Stomach smooth muscle (tissue), 2 donors: ENCODE measurements around the gene LIPA.
A peak's percentile ranks its signal among the peaks of the same experiment; 100 is the strongest.

Experiments used
- H3K27ac ChIP-seq: one replicate; pipeline ENCODE4 v1.7.0; 2013; ENCODE audit warnings: mild to moderate bottlenecking, low read length, inconsistent platforms
- H3K27me3 ChIP-seq, 2 donors: one replicate each; pipeline ENCODE4 v1.7.0; 2013; ENCODE audit warnings: low read length in 2 of 2; ENCODE audit not compliant: insufficient read depth in 2 of 2, control insufficient read depth in 1 of 2
- H3K36me3 ChIP-seq, 2 donors: one replicate each; pipeline ENCODE4 v1.7.0; 2013; ENCODE audit warnings: low read length in 2 of 2; ENCODE audit not compliant: control insufficient read depth in 2 of 2, insufficient read depth in 2 of 2
- H3K4me1 ChIP-seq: one replicate; pipeline ENCODE4 v1.7.0; 2013; ENCODE audit warnings: low read length; ENCODE audit not compliant: control insufficient read depth, insufficient read depth
- H3K4me3 ChIP-seq, 2 donors: one replicate each; pipeline ENCODE4 v1.7.0; 2013; ENCODE audit warnings: low read length in 2 of 2
- H3K9ac ChIP-seq, 2 donors: one replicate each; pipeline ENCODE4 v1.7.0; 2013; ENCODE audit warnings: low read length in 2 of 2, mild to moderate bottlenecking in 1 of 2
- H3K9me3 ChIP-seq, 2 donors: one replicate each; pipeline ENCODE4 v1.7.0; 2013; ENCODE audit warnings: low read length in 2 of 2; ENCODE audit not compliant: control insufficient read depth in 2 of 2
- donor health status: healthy.
- donor health status: Pancreatic carcinoma.

LIPA gene

GRCh38 chr10:89221919-89222318 is 29.7 kb downstream of the LIPA start:
- no peak overlapping the region for H3K9ac ChIP-seq
- H3K4me1 ChIP-seq, result no peaks in the 10 kb centered on the region
- H3K9me3 ChIP-seq, result no peaks in the 10 kb centered on the region
- no peak overlapping the region for H3K4me3 ChIP-seq
- no peak overlapping the region for H3K27ac ChIP-seq
- H3K36me3 ChIP-seq, result peaks cover 6 to 9% of the 10 kb centered on the region in 2 donors
- H3K27me3 ChIP-seq, result no peaks in the 10 kb centered on the region

GRCh38 chr10:89219513-89220218 is 31.9 kb downstream of the LIPA start:
- H3K27ac ChIP-seq, result no peak overlapping the region

GRCh38 chr10:89217057-89217990 is 34.3 kb downstream of the LIPA start:
- H3K4me3 ChIP-seq, result peak overlapping the region in 1 of 2 donors; percentile 0
- no peak overlapping the region for H3K9ac ChIP-seq

More at GRCh38 chr10:89219513-89220218, 31.9 kb downstream of the LIPA start:
- peak overlapping the region in 1 of 2 donors; percentile 13 for H3K9ac ChIP-seq
- H3K36me3 ChIP-seq, result peaks cover 8% of the 10 kb centered on the region in 2 donors
- no peak overlapping the region for H3K4me3 ChIP-seq
- H3K27me3 ChIP-seq, result no peaks in the 10 kb centered on the region
- H3K4me1 ChIP-seq, result no peaks in the 10 kb centered on the region
- H3K9me3 ChIP-seq, result no peaks in the 10 kb centered on the region

GRCh38 chr10:89216056-89216455 is 35.5 kb downstream of the LIPA start:
- H3K9ac ChIP-seq, result no peak overlapping the region
- no peak overlapping the region for H3K27ac ChIP-seq

More at GRCh38 chr10:89217057-89217990, 34.3 kb downstream of the LIPA start:
- Histone ChIP-seq H3K27ac (no peak overlapping the region), H3K9me3 (no peaks in the 10 kb centered on the region), H3K4me1 (no peaks in the 10 kb centered on the region), H3K27me3 (no peaks in the 10 kb centered on the region), H3K36me3 (peaks cover 6 to 8% of the 10 kb centered on the region in 2 donors)

GRCh38 chr10:89215511-89215910 is 36.1 kb downstream of the LIPA start:
- Histone ChIP-seq H3K36me3 (peaks cover 6 to 8% of the 10 kb centered on the region in 2 donors), H3K4me3 (no peak overlapping the region), H3K27ac (no peak overlapping the region), H3K4me1 (no peaks in the 10 kb centered on the region), H3K27me3 (no peaks in the 10 kb centered on the region), H3K9ac (no peak overlapping the region), H3K9me3 (no peaks in the 10 kb centered on the region)

More at GRCh38 chr10:89216056-89216455, 35.5 kb downstream of the LIPA start:
- Histone ChIP-seq H3K4me1 (no peaks in the 10 kb centered on the region), H3K27me3 (no peaks in the 10 kb centered on the region), H3K9me3 (no peaks in the 10 kb centered on the region), H3K4me3 (no peak overlapping the region), H3K36me3 (peaks cover 6 to 8% of the 10 kb centered on the region in 2 donors)

- Histone ChIP-seq H3K9ac (no peak overlapping the region), H3K27me3 (peaks cover 0 to 3% of the 10 kb centered on the region in 2 donors), H3K27ac (no peak overlapping the region), H3K4me3 (no peak overlapping the region), H3K4me1 (no peaks in the 10 kb centered on the region), H3K36me3 (peaks cover 3 to 5% of the 10 kb centered on the region in 2 donors), H3K9me3 (no peaks in the 10 kb centered on the region)
These were observed 36.9 kb downstream of the LIPA start for GRCh38 chr10:89214566-89215165.

GRCh38 chr10:89213191-89213808 is 38.3 kb downstream of the LIPA start:
- peaks cover 2% of the 10 kb centered on the region for H3K4me1 ChIP-seq
- no peak overlapping the region for H3K27ac ChIP-seq
- peaks cover 3% of the 10 kb centered on the region in 2 donors for H3K36me3 ChIP-seq
- H3K4me3 ChIP-seq, result no peak overlapping the region
- no peaks in the 10 kb centered on the region for H3K9me3 ChIP-seq
- H3K27me3 ChIP-seq, result peaks cover 5% of the 10 kb centered on the region in 2 donors
- H3K9ac ChIP-seq, result no peak overlapping the region

- Histone ChIP-seq H3K4me3 (no peak overlapping the region), H3K36me3 (peaks cover 3% of the 10 kb centered on the region in 2 donors), H3K9me3 (no peaks in the 10 kb centered on the region), H3K27ac (no peak overlapping the region), H3K27me3 (peaks cover 12 to 20% of the 10 kb centered on the region in 2 donors), H3K9ac (no peak overlapping the region), H3K4me1 (peaks cover 16% of the 10 kb centered on the region)
These were observed 40.7 kb downstream of the LIPA start for GRCh38 chr10:89210794-89211425.

- Histone ChIP-seq H3K9ac (no peak overlapping the region), H3K9me3 (no peaks in the 10 kb centered on the region), H3K4me3 (no peak overlapping the region), H3K36me3 (peaks cover 0 to 3% of the 10 kb centered on the region in 2 donors), H3K27ac (no peak overlapping the region), H3K27me3 (peaks cover 18 to 21% of the 10 kb centered on the region in 2 donors), H3K4me1 (peaks cover 16% of the 10 kb centered on the region)
These were observed 41.9 kb downstream of the LIPA start for GRCh38 chr10:89209718-89210117.
